ENCODE results near the gene SLC16A8. TPM values are rescaled to one million over a fixed set of nuclear protein-coding genes. Genes with fewer than 3 reads are reported as not detected.

Gene SLC16A8
- total and polyA plus RNA-seq, 8 donors: 0.38 to 2.1 (median 1.3) TPM

DNA sequence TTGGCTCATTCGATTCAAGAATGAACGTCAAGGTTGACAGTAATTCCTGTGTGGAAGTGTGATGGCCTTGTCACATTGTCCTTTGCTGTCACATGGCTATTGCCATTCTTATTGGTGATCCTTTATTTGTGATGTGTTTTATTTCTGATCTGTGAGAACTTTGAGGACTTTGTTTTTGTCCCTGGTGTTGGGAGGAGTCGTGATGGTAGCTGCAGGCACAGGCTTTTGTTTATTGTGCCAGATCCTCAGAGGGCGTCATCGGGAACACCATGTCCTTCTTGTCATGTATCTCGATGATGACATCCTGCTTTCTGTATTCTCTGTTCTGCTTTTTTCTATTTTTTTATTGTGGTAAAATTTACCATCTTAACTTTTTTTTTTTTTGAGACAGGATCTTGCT lies 21.2 kb downstream of the SLC16A8 start:
- ATAC-seq (peak; percentile 43), DNase-seq (no peak)
- no peaks in the 10 kb centered on the region for H3K27me3 ChIP-seq
- intact Hi-C loops (cut with DNase I): no loop called here
- TF ChIP-seq, protein P1, sequence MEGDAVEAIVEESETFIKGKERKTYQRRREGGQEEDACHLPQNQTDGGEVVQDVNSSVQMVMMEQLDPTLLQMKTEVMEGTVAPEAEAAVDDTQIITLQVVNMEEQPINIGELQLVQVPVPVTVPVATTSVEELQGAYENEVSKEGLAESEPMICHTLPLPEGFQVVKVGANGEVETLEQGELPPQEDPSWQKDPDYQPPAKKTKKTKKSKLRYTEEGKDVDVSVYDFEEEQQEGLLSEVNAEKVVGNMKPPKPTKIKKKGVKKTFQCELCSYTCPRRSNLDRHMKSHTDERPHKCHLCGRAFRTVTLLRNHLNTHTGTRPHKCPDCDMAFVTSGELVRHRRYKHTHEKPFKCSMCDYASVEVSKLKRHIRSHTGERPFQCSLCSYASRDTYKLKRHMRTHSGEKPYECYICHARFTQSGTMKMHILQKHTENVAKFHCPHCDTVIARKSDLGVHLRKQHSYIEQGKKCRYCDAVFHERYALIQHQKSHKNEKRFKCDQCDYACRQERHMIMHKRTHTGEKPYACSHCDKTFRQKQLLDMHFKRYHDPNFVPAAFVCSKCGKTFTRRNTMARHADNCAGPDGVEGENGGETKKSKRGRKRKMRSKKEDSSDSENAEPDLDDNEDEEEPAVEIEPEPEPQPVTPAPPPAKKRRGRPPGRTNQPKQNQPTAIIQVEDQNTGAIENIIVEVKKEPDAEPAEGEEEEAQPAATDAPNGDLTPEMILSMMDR (IDR thresholded peaks at IDR 0.05): no peak
- H3K4me1 ChIP-seq: peaks cover 0 to 17% of the 10 kb centered on the region in 2 donors
- H3K4me3 ChIP-seq: no peak overlapping the region
- H3K27ac ChIP-seq: peak overlapping the region; percentile 33 to 70
- H3K36me3 ChIP-seq: peaks cover 0 to 77% of the 10 kb centered on the region in 2 donors
- no peaks in the 10 kb centered on the region for H3K9me3 ChIP-seq

DNA sequence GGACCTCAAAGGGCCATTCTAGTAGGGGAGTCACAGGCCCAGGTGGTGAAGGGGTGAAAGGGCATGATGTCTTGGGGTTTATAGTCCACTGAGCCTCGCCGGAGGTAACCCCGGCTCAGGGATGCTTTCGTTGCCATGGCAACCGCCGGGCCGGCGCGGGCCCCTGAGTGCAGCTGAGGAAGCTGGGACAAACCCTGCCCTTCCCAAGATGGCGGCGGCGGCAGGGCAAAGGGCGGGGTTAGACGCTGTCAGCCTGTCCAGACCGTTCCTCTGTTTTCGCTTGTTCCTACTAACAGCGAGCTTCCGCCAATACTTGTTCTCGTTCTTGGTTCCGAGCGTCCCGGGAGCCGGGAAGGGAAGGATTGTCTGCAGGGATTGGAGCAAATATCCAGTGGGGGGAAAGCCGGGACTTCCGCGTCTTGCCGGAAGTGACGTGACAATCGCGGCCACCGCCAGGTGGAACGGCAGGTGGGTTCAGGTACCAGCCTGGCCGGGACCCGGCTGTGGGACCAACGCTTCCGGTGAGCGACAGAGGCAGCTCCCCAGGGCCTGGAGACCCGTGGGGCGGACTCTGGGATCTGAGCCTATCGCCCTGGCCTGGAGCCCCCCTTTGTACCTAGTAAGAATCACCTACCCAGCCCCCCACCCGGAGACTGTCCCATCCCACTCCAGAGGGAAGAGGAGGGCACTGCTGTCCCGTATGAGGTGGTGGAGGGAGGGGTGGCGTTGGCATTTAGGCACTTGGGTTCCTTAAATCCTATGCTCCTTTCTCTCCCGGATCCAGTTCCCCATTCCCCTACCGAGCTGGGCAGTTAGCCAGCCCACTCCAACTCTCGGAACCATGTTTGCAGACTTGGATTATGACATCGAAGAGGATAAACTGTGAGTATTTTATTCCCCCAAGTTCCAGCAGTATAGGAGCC lies 26.8 kb downstream of the SLC16A8 start, which contains the start of gene PICK1:
TSS of gene PICK1 (plus strand) at position 436 of the 923 bp plus-strand sequence. CDS start at position 842, 406 bp downstream.
- intact Hi-C loops (cut with DNase I): no loop called here
- peak; percentile 84 to 95 (median 92) for DNase-seq
- H3K27ac ChIP-seq: peak within 1 kb of the TSS; percentile 79 to 95
- peaks cover 0 to 11% of the 10 kb centered on the region in 2 donors for H3K4me1 ChIP-seq
- H3K36me3 ChIP-seq: peaks cover 0 to 28% of the 10 kb centered on the region in 2 donors
- no peaks in the 10 kb centered on the region for H3K27me3 ChIP-seq
- H3K9me3 ChIP-seq: no peaks in the 10 kb centered on the region
- H3K4me3 ChIP-seq: peak within 1 kb of the TSS; percentile 61 to 65
- TF ChIP-seq, protein P1 (IDR thresholded peaks at IDR 0.05): no peak
- peak; percentile 93 for ATAC-seq

DNA sequence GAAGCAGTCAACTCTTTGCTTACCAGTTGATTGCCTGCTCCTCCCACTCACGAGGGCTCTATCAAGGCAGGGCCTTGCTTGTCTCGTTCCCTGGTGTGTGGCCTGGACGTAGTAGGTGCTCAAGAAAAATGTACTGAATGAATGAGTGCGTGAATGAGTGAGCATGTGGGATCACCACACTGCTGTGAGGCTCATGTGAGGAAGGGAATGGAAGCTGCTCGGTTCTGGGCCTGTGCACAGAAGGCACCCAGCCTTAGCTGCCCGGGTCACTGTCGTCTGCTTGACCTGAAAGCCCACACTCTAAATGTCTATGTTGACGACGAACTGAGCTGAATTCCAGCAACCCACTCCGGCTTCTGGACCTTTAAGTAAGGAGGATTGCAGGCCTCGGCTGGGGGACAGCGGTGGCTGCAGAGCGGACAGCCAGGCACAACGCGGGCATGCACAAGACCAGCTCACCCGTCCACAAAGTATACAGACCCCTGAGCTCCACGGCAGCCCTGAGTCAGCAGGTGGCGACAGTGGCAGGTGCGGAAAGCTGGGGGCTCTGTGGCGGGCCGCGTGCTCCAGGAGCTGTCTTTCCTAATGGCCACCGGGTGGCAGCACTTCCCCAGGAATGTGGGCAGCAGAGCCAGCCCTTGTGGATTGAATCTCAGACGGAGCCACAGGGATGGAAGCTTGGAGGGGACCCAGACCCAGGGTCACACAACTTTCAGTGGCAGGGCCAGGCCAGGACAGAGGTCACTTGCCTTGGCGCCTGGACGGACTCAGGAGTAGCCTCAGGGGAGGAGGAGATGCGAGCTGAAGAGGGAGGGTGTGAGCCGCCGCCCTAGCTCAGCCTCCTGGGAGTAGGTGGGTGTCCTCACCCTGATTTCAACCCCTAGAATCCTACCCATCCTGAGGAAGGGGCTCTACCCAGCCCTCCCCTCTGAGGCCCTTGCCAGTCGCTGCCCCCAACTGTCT lies 31.8 kb downstream of the SLC16A8 start:
- H3K36me3 ChIP-seq: no peaks in the 10 kb centered on the region
- TF ChIP-seq, protein P1 (IDR thresholded peaks at IDR 0.05): peak; percentile 84 to 93
- peak; percentile 67 to 93 (median 83) for DNase-seq
- no peak overlapping the region for H3K27ac ChIP-seq
- peaks cover 0 to 8% of the 10 kb centered on the region in 2 donors for H3K4me1 ChIP-seq
- H3K9me3 ChIP-seq: no peaks in the 10 kb centered on the region
- no peaks in the 10 kb centered on the region for H3K27me3 ChIP-seq
- intact Hi-C loops (cut with DNase I): no loop called here
- peak; percentile 83 for ATAC-seq
- H3K4me3 ChIP-seq: no peak overlapping the region

DNA sequence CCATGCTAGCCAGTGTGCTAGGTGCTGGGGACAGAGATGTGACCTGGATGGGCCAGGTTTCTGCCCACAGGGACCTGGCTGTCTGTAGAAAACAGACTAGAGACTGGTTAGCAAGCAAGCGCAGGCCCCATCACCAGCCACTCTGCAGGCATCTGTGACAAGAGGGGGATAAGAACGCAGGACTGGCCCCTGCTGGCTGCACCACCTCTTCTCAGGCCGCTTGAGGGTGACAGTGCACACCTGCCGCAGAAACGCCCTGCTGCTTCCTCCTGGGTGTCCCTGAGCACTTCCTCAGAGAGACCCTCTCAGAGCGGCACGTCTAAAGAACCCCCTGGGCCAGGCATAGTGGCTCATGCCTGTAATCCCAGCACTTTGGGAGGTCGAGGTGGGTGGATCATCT lies 32.7 kb downstream of the SLC16A8 start:
- Histone ChIP-seq H3K9me3 (no peaks in the 10 kb centered on the region), H3K27ac (no peak overlapping the region), H3K27me3 (no peaks in the 10 kb centered on the region), H3K4me1 (no peaks in the 10 kb centered on the region), H3K4me3 (no peak overlapping the region), H3K36me3 (no peaks in the 10 kb centered on the region)
- TF ChIP-seq, protein P1 (IDR thresholded peaks at IDR 0.05): no peak
- intact Hi-C loops (cut with DNase I): no loop called here
- no peak for ATAC-seq
- no peak for DNase-seq

All from left lung (tissue), 10 donors.